ENCODE results near the gene CCBE1.

DNA sequence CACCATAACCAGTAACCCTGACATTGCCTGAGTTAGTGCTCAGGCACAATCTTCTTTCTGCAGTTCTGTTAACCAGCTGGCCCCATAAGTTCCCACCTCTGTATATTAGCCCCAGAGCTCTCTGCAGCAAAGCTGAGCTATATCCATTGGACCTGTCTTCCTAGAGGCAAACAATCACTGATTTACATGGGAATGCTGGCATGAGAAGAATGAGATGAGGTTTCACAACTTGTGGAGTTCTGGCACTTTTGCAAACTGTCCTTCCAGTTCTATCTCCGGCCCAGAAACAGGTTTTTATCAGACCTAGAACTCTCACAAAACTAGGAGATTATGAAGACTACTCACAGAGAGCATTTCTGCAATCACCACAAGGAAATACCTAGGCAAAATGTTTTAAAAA lies 7.9 kb upstream of the CCBE1 start:
- TF ChIP-seq POLR2A (IDR thresholded peaks at IDR 0.05) = no peak
- TF ChIP-seq, protein P1, sequence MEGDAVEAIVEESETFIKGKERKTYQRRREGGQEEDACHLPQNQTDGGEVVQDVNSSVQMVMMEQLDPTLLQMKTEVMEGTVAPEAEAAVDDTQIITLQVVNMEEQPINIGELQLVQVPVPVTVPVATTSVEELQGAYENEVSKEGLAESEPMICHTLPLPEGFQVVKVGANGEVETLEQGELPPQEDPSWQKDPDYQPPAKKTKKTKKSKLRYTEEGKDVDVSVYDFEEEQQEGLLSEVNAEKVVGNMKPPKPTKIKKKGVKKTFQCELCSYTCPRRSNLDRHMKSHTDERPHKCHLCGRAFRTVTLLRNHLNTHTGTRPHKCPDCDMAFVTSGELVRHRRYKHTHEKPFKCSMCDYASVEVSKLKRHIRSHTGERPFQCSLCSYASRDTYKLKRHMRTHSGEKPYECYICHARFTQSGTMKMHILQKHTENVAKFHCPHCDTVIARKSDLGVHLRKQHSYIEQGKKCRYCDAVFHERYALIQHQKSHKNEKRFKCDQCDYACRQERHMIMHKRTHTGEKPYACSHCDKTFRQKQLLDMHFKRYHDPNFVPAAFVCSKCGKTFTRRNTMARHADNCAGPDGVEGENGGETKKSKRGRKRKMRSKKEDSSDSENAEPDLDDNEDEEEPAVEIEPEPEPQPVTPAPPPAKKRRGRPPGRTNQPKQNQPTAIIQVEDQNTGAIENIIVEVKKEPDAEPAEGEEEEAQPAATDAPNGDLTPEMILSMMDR (IDR thresholded peaks at IDR 0.05 in 8 of 11, conservative IDR thresholded peaks at IDR 0.05 in 3 of 11) = no peak
- TF ChIP-seq POLR2AphosphoS5 (IDR thresholded peaks at IDR 0.05) = no peak
